Motor neuron (in vitro differentiated cells): ENCODE measurements around the gene LMOD3. TPM values are rescaled to one million over a fixed set of nuclear protein-coding genes. Genes with fewer than 3 reads are reported as not detected.

Experiments
- ATAC-seq, 8 experiments: fragments of 200-7000 bp; cut with Tn5 transposase; replicated peaks in 6 of 8; 2 replicates each; pipeline ENCODE4 v1.8.0; 2021; ENCODE audit warnings: mild to moderate bottlenecking in 8 of 8, moderate library complexity in 8 of 8
- H3K27ac ChIP-seq, 2 donors: fragments of 250-450 bp; sonication (Bioruptor Pico); 2 replicates each; pipeline ENCODE4 v1.9.0; 2021; ENCODE audit warnings: antibody characterized with exemption in 2 of 2, mild to moderate bottlenecking in 2 of 2, moderate library complexity in 1 of 2
- H3K4me1 ChIP-seq, 2 donors: fragments of 250-450 bp; sonication (Bioruptor Pico); replicated peaks in 1 of 2; 2 replicates each; pipeline ENCODE4 v1.6.1; 2021; ENCODE audit warnings: antibody characterized with exemption in 2 of 2, mild to moderate bottlenecking in 2 of 2, moderate library complexity in 1 of 2
- H3K4me3 ChIP-seq, 5 donors: fragments of 250-450 bp; sonication (Bioruptor Pico); 2 replicates each; pipeline ENCODE4 v1.9.0; 2021; ENCODE audit warnings: antibody characterized with exemption in 5 of 5, mild to moderate bottlenecking in 5 of 5, moderate library complexity in 4 of 5
- WGBS, 10 experiments: fragments of 450-650 bp; shearing (Covaris generic); methylation state at CpG; one replicate each; pipeline ENCODE4 v1.0.0; 2022; 5-methylcytosine and 5-hydroxymethylcytosine counted together
- in situ Hi-C, 9 experiments: fragments of 400-800 bp; cut with MboI; loops; one replicate each; pipeline ENCODE4 v1.15.0; 2021; ENCODE audit warnings: low sequenced_read_pairs in 9 of 9, low pct_unique_long_range_greater_than_20kb in 2 of 9; ENCODE audit not compliant: unreplicated experiment in 9 of 9
- total RNA-seq, 8 experiments: library from RNA; unstranded; fragments of 300-600 nt; gene quantifications; 2 replicates each; pipeline versions ENCODE4 v1.2.3 to v1.2.4, GENCODE V29; 2022

LMOD3 gene
- under 1 TPM; 0.08 to 0.62 (median 0.28) TPM for total RNA-seq

- no peak within 1 kb of the TSS for H3K27ac ChIP-seq
- in situ Hi-C loops: no loop called here
- H3K4me3 ChIP-seq: no peak within 1 kb of the TSS
- 63 to 96% (median 86%) methylated on average over 2 to 3 of the region's 3 CpGs for WGBS, 10 experiments
- H3K4me1 ChIP-seq: peaks cover 6 to 15% of the 10 kb centered on the region in 2 donors
- no peak for ATAC-seq
Observed at GRCh38 chr3:69122403-69122802, at the start of gene LMOD3. TSS of gene LMOD3 (minus strand) at chr3:69122595. CDS start at chr3:69122386, 209 bp downstream.

GRCh38 chr3:69172058-69172457, 49.7 kb upstream of the LMOD3 start:
- no peak overlapping the region for H3K27ac ChIP-seq
- in situ Hi-C loops: loop anchor here (25.0 kb wide), 3 partner anchors 140 to 490 kb away; no protein-coding TSS in a partner anchor

GRCh38 chr3:69166446-69166845, 44.1 kb upstream of the LMOD3 start:
- WGBS, 10 experiments: 92 to 100% (median 100%) methylated on average over 1 of the region's 1 CpG; no CpG with 5 or more reads in 5 of the 10 experiments
- no peak for ATAC-seq
- in situ Hi-C loops: loop anchor here (10.0 to 25.0 kb wide), 5 partner anchors 138 to 496 kb away; no protein-coding TSS in a partner anchor
- Histone ChIP-seq H3K4me3 (no peak overlapping the region), H3K4me1 (no peaks in the 10 kb centered on the region), H3K27ac (no peak overlapping the region)

More at GRCh38 chr3:69172058-69172457, 49.7 kb upstream of the LMOD3 start:
- 78 to 100% (median 100%) methylated on average over 1 of the region's 1 CpG; no CpG with 5 or more reads in 1 of the 10 experiments for WGBS, 10 experiments
- no peak for ATAC-seq
- H3K4me1 ChIP-seq: no peaks in the 10 kb centered on the region
- H3K4me3 ChIP-seq: no peak overlapping the region

GRCh38 chr3:69165744-69166143, 43.3 kb upstream of the LMOD3 start:
- no peak for ATAC-seq
- in situ Hi-C loops: loop anchor here (10.0 to 25.0 kb wide), 5 partner anchors 139 to 497 kb away; no protein-coding TSS in a partner anchor
- no peaks in the 10 kb centered on the region for H3K4me1 ChIP-seq
- 33 to 90% (median 75%) methylated on average over 1 to 4 of the region's 4 CpGs; no CpG with 5 or more reads in 3 of the 10 experiments for WGBS, 10 experiments
- no peak overlapping the region for H3K27ac ChIP-seq
- H3K4me3 ChIP-seq: no peak overlapping the region

GRCh38 chr3:69164296-69164695, 41.9 kb upstream of the LMOD3 start:
- in situ Hi-C loops: loop anchor here (10.0 to 25.0 kb wide), 5 partner anchors 141 to 498 kb away; no protein-coding TSS in a partner anchor
- H3K27ac ChIP-seq: no peak overlapping the region
- no peak for ATAC-seq

GRCh38 chr3:69162308-69162980, 40.0 kb upstream of the LMOD3 start:
- in situ Hi-C loops: loop anchor here (10.0 to 25.0 kb wide), 5 partner anchors 142 to 500 kb away; no protein-coding TSS in a partner anchor
- no peak overlapping the region for H3K4me3 ChIP-seq
- ATAC-seq: no peak

More at GRCh38 chr3:69164296-69164695, 41.9 kb upstream of the LMOD3 start:
- no peaks in the 10 kb centered on the region for H3K4me1 ChIP-seq
- no peak overlapping the region for H3K4me3 ChIP-seq

GRCh38 chr3:69161587-69162307, 39.4 kb upstream of the LMOD3 start:
- Histone ChIP-seq H3K27ac (no peak overlapping the region), H3K4me3 (no peak overlapping the region), H3K4me1 (no peaks in the 10 kb centered on the region)
- WGBS, 10 experiments: 0 to 100% (median 33%) methylated on average over 1 to 5 of the region's 5 CpGs; no CpG with 5 or more reads in 1 of the 10 experiments
- in situ Hi-C loops: loop anchor here (10.0 to 25.0 kb wide), 5 partner anchors 143 to 501 kb away; no protein-coding TSS in a partner anchor
- ATAC-seq: peak in 4 of 8 experiments; percentile 27 to 54 (median 35)

More at GRCh38 chr3:69162308-69162980, 40.0 kb upstream of the LMOD3 start:
- no peaks in the 10 kb centered on the region for H3K4me1 ChIP-seq
- H3K27ac ChIP-seq: no peak overlapping the region
- WGBS, 10 experiments: 33 to 100% (median 84%) methylated on average over 1 to 2 of the region's 2 CpGs; no CpG with 5 or more reads in 1 of the 10 experiments

- Histone ChIP-seq H3K4me3 (no peak overlapping the region), H3K4me1 (no peaks in the 10 kb centered on the region), H3K27ac (no peak overlapping the region)
- WGBS, 10 experiments: 0 to 100% (median 80%) methylated on average over 1 to 4 of the region's 4 CpGs; no CpG with 5 or more reads in 1 of the 10 experiments
- in situ Hi-C loops: loop anchor here (10.0 to 25.0 kb wide), 5 partner anchors 144 to 502 kb away; no protein-coding TSS in a partner anchor
- ATAC-seq: no peak
Observed at GRCh38 chr3:69160525-69160924, 38.1 kb upstream of the LMOD3 start.

- no peak overlapping the region for H3K4me3 ChIP-seq
- in situ Hi-C loops: loop anchor here (10.0 to 25.0 kb wide), 5 partner anchors 145 to 502 kb away; no protein-coding TSS in a partner anchor
- ATAC-seq: no peak
- no peak overlapping the region for H3K27ac ChIP-seq
- no peaks in the 10 kb centered on the region for H3K4me1 ChIP-seq
- WGBS, 10 experiments: 75 to 100% (median 100%) methylated on average over 1 to 2 of the region's 2 CpGs; no CpG with 5 or more reads in 3 of the 10 experiments
Observed at GRCh38 chr3:69160107-69160506, 37.7 kb upstream of the LMOD3 start.

GRCh38 chr3:69149586-69149985, 27.2 kb upstream of the LMOD3 start:
- no peak overlapping the region for H3K27ac ChIP-seq
- peaks cover 7 to 11% of the 10 kb centered on the region in 2 donors for H3K4me1 ChIP-seq
- in situ Hi-C loops: no loop called here
- no peak overlapping the region for H3K4me3 ChIP-seq
- 33 to 97% (median 83%) methylated on average over 1 to 3 of the region's 3 CpGs; no CpG with 5 or more reads in 1 of the 10 experiments for WGBS, 10 experiments
- no peak for ATAC-seq

- Histone ChIP-seq H3K27ac (no peak overlapping the region), H3K4me3 (no peak overlapping the region), H3K4me1 (peaks cover 14 to 18% of the 10 kb centered on the region in 2 donors)
- in situ Hi-C loops: no loop called here
- peak in 1 of 8 experiments; percentile 5 for ATAC-seq
Observed at GRCh38 chr3:69145688-69146087, 23.3 kb upstream of the LMOD3 start.

- Histone ChIP-seq H3K27ac (no peak overlapping the region), H3K4me3 (no peak overlapping the region), H3K4me1 (peaks cover 14 to 18% of the 10 kb centered on the region in 2 donors)
- ATAC-seq: peak in 3 of 8 experiments; percentile 27 to 46 (median 31)
- in situ Hi-C loops: no loop called here
- 40 to 80% (median 51%) methylated on average over 1 to 3 of the region's 3 CpGs; no CpG with 5 or more reads in 4 of the 10 experiments for WGBS, 10 experiments
Observed at GRCh38 chr3:69144631-69145245, 22.3 kb upstream of the LMOD3 start.
